Effector memory CD4-positive, alpha-beta T cell (primary cell): ENCODE data around the gene PIK3IP1.
"Not testable (repeated sequence)": the region's sequence is repeated elsewhere in the genome, so short reads cannot be mapped to it uniquely, and the experiment has no call there.

Experiments
- DNase-seq, 3 donors: peaks; one replicate each; pipeline ENCODE4 v3.0.0-alpha.2; 2020
- H3K27ac ChIP-seq: 2 replicates; pipeline ENCODE4 v1.7.0; 2013; ENCODE audit warnings: mild to moderate bottlenecking, low read length, moderate library complexity; ENCODE audit not compliant: insufficient read depth, poor library complexity, severe bottlenecking
- H3K27me3 ChIP-seq: replicated peaks from 2 replicates; pipeline ENCODE4 v1.7.0; 2013; ENCODE audit warnings: mild to moderate bottlenecking, low read length; ENCODE audit not compliant: insufficient read depth, control insufficient read depth, poor library complexity, severe bottlenecking
- H3K36me3 ChIP-seq: 2 replicates; pipeline ENCODE4 v1.7.0; 2013; ENCODE audit warnings: mild to moderate bottlenecking, low read length, moderate library complexity; ENCODE audit not compliant: control insufficient read depth, insufficient read depth
- H3K4me1 ChIP-seq: 2 replicates; pipeline ENCODE4 v1.7.0; 2013; ENCODE audit warnings: low read length, mild to moderate bottlenecking; ENCODE audit not compliant: control insufficient read depth, insufficient read depth, poor library complexity, severe bottlenecking
- H3K4me3 ChIP-seq: 2 replicates; pipeline ENCODE4 v1.7.0; 2013; ENCODE audit warnings: low read length, low read depth, mild to moderate bottlenecking; ENCODE audit not compliant: insufficient read depth, poor library complexity, severe bottlenecking
- H3K9me3 ChIP-seq: 2 replicates; pipeline ENCODE4 v1.7.0; 2013; ENCODE audit warnings: mild to moderate bottlenecking, low read length, moderate library complexity; ENCODE audit not compliant: control insufficient read depth

Gene PIK3IP1

DNA sequence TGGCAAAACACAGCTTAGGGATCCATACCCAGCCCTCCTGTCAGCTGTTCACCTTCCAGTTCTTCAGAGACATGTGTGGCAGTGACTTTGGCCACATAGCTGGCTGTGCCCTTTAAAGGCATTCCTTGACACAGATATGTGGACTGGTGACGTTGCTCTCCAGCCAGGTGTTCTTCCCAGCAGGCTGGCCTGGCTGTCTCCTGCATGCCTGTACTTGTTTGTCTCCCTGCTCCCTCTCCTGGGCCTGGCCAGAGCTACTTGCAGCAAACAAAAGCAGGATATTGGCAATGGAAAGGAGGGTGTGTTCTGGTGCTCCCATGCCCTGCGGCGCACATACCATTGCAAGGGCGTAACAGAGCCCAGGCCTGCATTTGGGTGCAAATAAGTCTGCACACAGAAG is 38.3 kb downstream of the PIK3IP1 start:
- no peak for DNase-seq
- H3K4me1 ChIP-seq, result no peaks in the 10 kb centered on the region

DNA sequence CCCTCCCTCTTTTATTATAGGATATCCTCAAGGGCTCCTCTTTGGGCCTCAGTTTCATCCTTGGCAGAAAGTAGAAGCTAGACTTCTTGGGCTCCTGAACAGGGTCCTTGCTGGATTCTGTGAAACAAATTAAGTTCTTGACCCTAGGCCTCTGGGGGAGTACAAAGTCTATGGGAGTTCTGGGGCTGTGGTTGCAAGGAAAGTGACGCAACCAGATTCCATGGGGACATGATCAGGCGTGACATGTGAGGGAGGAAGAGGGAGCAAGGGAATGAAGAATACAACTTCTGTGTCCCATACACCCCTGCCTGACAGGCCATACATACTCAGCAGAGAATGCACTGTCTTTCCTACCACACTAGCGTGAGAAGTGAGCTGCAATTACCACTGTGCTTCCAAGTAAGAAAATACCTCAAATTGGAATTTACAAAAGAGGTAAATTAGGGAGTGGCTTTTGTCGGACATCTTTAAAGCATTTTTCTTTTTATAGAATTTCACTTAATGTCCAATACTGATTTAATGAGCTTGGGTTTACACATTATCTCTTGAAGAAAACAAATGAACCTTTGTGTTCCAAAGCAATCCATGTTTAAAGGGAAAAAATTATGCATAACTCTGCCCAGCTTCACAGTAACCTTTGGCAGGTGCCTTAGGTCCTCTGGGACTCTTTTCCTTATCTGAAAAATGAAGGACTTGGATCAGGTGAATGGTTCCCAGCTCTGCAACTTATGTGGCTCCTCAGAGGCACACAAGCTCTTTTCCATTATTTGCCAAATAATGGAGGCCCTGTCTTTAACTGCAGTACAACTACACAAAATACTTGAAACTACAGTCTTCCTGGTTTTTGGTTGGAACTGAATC is 41.3 kb downstream of the PIK3IP1 start:
- Histone ChIP-seq H3K4me3 (no peak overlapping the region), H3K27ac (no peak overlapping the region), H3K27me3 (no peaks in the 10 kb centered on the region), H3K9me3 (no peaks in the 10 kb centered on the region), H3K36me3 (peaks cover 5% of the 10 kb centered on the region), H3K4me1 (peaks cover 12% of the 10 kb centered on the region)
- no peak for DNase-seq

More for the DNA sequence above, 38.3 kb downstream of the PIK3IP1 start:
- Histone ChIP-seq H3K27me3 (no peaks in the 10 kb centered on the region), H3K9me3 (no peaks in the 10 kb centered on the region), H3K27ac (no peak overlapping the region), H3K36me3 (peaks cover 16% of the 10 kb centered on the region), H3K4me3 (no peak overlapping the region)

DNA sequence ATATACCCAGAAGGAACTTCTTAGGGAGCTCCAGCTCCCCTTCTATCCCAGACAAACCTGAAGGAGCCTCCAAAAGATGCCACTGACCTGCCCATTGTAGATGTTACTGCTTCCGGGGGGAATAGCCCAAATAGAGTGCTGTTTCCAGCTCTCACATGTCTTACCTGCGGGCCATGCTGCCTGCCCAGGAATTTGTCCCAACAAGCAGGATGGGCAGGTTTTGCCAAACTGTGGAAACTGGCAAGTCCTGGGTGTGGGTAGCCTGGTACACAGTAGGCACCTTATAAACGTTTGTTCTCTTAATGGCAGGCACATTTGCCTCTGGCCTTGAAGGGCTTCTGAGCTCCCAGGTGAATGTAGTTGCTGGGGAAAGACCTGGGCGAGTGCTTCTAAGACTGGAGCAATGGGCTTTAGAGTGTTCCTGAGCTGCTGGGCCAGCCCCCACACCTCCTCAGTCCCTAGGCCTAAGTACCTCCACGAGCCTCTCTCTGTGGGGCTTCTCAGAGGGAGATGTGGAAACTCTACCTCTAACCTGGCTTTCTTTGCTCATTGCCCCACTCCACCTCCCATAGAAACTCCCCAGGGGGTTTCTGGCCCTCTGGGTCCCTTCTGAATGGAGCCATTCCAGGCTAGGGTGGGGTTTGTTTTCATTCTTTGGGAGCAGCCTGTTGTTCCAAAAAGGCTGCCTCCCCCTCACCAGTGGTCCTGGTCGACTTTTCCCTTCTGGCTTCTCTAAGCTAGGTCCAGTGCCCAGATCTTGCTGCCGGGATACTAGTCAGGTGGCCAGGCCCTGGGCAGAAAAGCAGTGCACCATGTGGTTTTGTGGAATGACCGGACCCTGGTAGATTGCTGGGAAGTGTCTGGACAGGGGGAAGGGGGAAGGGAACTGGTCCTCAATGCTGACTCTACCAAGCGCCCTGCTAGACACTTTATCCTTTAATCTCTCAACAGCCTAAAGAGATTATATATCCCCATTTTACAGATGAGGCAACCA is 43.0 kb downstream of the PIK3IP1 start:
- Histone ChIP-seq H3K27ac (no peak overlapping the region), H3K27me3 (no peaks in the 10 kb centered on the region), H3K9me3 (no peaks in the 10 kb centered on the region), H3K4me1 (peaks cover 15% of the 10 kb centered on the region), H3K4me3 (no peak overlapping the region), H3K36me3 (peaks cover 5% of the 10 kb centered on the region)
- no peak for DNase-seq

DNA sequence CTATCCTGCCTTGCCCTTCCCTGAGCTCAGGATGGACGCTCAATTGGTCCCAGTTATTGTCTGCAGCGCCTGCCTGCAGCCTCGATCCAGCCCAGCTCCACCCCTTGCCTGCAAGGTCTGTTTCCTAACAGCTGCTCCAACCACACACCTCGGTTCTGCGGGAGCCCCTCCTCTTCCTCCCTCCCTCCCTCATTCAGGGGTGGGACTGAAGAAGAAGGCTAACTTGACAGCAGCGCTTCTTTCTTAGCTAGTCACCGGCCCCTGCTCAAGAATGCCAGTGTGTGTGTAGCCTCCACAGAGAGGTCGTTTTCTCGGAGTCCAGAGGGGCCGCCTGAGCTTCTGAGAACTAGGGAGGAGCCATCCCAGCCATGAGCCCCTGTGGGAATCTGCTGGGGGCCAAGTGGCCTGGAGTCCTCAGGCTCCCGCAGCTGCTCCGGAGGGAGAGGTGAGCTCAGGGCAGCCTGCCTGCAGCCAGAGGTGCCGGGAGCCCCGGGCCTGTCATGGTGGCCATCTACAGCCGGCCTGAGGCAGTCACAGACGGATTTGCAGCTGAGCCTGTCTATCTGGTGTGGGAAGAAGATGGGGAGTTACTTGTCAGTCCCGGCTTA is 44.0 kb downstream of the PIK3IP1 start:
- peaks cover 16% of the 10 kb centered on the region for H3K4me1 ChIP-seq
- peaks cover 5% of the 10 kb centered on the region for H3K36me3 ChIP-seq
- H3K27me3 ChIP-seq, result no peaks in the 10 kb centered on the region
- H3K27ac ChIP-seq, result peak overlapping the region; percentile 1
- H3K9me3 ChIP-seq, result no peaks in the 10 kb centered on the region
- peak overlapping the region; percentile 4 for H3K4me3 ChIP-seq
- peak; percentile 24 to 58 (median 57) for DNase-seq

DNA sequence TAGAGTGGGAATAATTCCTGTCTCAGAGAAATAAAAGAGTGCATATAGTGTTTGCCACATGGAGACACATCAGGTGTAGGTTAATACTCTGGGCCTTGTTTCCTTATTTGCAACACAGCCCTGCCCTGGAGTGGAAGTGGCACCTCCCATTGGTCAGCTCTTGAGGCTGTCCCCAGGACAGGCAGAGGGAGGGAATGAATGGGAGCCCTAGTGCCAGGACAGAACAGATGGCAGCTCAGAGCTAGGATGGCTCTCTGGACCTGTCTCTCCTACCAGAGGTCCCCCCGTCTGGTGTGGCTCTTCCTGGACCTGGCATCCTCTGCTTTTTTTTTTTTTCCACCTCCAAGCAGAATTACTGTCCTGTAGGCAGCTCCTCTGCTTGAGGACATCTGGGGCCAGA is 44.6 kb downstream of the PIK3IP1 start:
- no peak for DNase-seq
- Histone ChIP-seq H3K27ac (peak overlapping the region; percentile 1), H3K27me3 (no peaks in the 10 kb centered on the region), H3K36me3 (peaks cover 5% of the 10 kb centered on the region), H3K4me1 (peaks cover 16% of the 10 kb centered on the region), H3K9me3 (no peaks in the 10 kb centered on the region), H3K4me3 (peak overlapping the region; percentile 4)

DNA sequence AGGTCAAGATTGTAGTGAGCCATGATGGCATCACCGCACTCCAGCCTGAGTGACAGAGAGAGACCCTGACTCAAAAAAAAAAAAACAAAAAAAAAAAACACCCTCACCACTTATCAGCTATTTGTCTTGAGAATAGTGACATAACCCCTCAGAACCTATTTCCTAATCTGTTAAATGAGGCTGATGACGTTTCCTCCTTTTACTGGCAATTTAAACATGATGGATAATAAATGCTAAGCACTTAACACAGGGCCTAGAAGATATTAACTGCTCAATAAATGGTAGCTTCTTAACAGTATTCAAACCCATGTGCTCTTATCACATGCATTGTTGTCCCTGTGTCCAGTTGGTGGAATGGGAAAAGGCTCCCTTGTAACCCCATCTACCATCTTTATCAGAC is 45.6 kb downstream of the PIK3IP1 start:
- peaks cover 16% of the 10 kb centered on the region for H3K4me1 ChIP-seq

DNA sequence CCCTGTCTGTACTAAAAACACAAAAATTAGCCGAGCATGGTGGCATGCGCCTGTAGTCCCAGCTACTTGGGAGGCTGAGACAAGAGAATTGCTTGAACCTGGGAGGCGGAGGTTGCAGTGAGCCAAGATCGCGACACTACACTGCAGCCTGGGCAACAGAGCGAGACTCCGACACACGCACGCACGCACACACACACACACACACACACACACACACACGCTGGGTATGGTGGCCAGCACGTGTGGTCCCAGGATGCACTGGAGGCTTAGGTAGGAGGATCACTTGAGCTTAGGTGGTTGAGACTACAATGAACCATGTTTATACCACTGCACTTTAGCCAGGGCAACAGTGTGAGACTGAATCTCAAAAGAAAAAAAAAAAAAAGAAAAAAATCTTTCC is 46.3 kb downstream of the PIK3IP1 start:
- not testable (repeated sequence) for H3K27me3 ChIP-seq

More for the DNA sequence above, 45.6 kb downstream of the PIK3IP1 start:
- DNase-seq, result no peak
- Histone ChIP-seq H3K27ac (no peak overlapping the region), H3K9me3 (no peaks in the 10 kb centered on the region), H3K36me3 (peaks cover 11% of the 10 kb centered on the region), H3K27me3 (no peaks in the 10 kb centered on the region), H3K4me3 (no peak overlapping the region)

DNA sequence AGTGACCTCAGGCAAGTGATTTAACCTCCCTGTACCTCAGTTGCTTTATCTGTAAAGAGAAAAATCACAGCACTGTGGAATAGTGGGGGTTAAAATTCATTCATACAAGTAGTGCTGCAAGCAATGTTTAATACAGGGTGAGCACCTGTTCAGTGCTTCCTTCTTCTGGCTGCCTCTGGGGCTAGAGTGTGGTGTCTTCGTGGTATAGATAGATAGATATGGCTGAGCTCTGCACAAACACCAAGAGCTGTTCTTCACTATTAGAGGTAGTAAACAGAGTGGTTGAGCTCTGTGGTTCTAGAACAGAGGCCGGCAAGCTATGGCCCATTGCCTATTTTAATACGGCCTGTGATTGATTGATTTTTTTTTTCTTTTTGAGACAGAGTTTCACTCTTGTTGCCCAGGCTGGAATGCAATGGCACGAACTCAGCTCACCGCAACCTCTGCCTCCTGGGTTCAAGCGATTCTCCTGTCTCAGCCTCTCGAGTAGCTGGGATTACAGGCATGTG is 47.3 kb downstream of the PIK3IP1 start:
- Histone ChIP-seq H3K27ac (no peak overlapping the region), H3K9me3 (no peaks in the 10 kb centered on the region), H3K4me1 (peaks cover 16% of the 10 kb centered on the region), H3K4me3 (no peak overlapping the region), H3K36me3 (peaks cover 6% of the 10 kb centered on the region), H3K27me3 (no peaks in the 10 kb centered on the region)
- DNase-seq, result no peak

More for the DNA sequence above, 46.3 kb downstream of the PIK3IP1 start:
- peaks cover 16% of the 10 kb centered on the region for H3K4me1 ChIP-seq
- not testable (repeated sequence) for H3K9me3 ChIP-seq, DNase-seq, H3K4me3 ChIP-seq, H3K27ac ChIP-seq
- H3K36me3 ChIP-seq, result peaks cover 11% of the 10 kb centered on the region

DNA sequence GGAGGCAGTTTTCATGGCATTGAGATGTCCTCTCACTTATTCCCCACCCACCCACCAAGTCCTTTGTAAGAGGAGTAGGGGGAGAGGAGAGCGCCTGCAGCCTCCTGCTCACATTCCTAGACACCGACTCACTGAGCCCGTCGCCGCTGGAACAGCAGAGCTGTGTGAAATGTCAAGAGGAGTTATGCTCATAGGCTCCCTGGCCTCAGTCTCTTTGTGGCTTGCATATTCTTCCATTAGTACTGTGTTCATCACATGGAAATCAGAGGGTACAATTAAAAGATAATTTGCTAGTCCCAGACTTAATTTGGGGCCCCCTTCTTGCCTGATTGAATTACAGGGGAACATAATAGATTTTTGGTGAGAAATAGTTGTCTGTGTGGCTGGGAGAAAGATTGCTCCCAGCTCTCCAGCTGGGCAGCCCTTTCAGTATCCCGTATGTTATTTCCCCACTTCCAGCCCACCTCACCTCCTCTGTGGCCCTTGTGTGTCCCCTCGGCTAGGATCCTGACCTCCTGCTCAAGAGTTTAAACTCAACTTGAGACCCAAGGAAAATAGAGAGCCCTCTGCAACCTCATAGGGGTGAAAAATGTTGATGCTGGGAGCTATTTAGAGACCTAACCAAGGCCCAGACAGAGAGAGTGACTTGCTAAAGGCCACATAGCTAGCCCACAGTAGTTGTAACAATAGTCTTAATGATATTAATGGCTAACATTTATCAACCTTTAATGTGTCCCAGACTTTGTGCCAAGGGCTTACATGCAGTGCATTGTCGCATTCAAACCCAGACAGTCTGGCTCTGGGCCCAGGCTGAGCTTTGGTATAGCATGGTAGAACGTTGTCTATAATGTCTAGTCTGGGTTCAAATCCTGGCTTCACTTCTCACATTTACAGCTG is 48.0 kb downstream of the PIK3IP1 start:
- H3K36me3 ChIP-seq, result peaks cover 6% of the 10 kb centered on the region
- H3K4me3 ChIP-seq, result no peak overlapping the region
- no peak for DNase-seq
- H3K9me3 ChIP-seq, result no peaks in the 10 kb centered on the region
- H3K27me3 ChIP-seq, result no peaks in the 10 kb centered on the region
- no peak overlapping the region for H3K27ac ChIP-seq
- H3K4me1 ChIP-seq, result peaks cover 16% of the 10 kb centered on the region
